ENCODE results near the gene CCT8L2.
"Not testable (repeated sequence)": the region's sequence is repeated elsewhere in the genome, so short reads cannot be mapped to it uniquely, and the experiment has no call there.

Gene CCT8L2

GRCh38 chr22:16604257-16604998, 11.8 kb upstream of the CCT8L2 start:
- not testable (repeated sequence) for H3K27ac ChIP-seq (ENCODE audit: low read depth, low read length); H3K4me3 ChIP-seq (ENCODE audit: low read depth in 1 of 2, low read length in 2 of 2); H3K4me1 ChIP-seq (ENCODE audit: insufficient read depth, low read length); H3K9me3 ChIP-seq (ENCODE audit: low read length); H3K9ac ChIP-seq (ENCODE audit: low read length); H3K36me3 ChIP-seq (ENCODE audit: insufficient read depth, low read length)
- H3K27me3 ChIP-seq (ENCODE audit: control insufficient read depth in 1 of 2, insufficient read depth in 2 of 2, low read length in 2 of 2) = peaks cover 4 to 13% of the 10 kb centered on the region in 2 donors

- not testable (repeated sequence) for H3K4me3 ChIP-seq (ENCODE audit: low read depth in 1 of 2, low read length in 2 of 2); H3K4me1 ChIP-seq (ENCODE audit: insufficient read depth, low read length); H3K27me3 ChIP-seq (ENCODE audit: control insufficient read depth in 1 of 2, insufficient read depth in 2 of 2, low read length in 2 of 2)
Measured at GRCh38 chr22:16603770-16604242, 11.2 kb upstream of the CCT8L2 start.

GRCh38 chr22:16603448-16603768, 10.8 kb upstream of the CCT8L2 start:
- no peak overlapping the region for H3K9ac ChIP-seq (ENCODE audit: low read length)
- H3K9me3 ChIP-seq (ENCODE audit: low read length) = no peaks in the 10 kb centered on the region
- H3K27ac ChIP-seq (ENCODE audit: low read depth, low read length) = no peak overlapping the region
- H3K27me3 ChIP-seq (ENCODE audit: control insufficient read depth in 1 of 2, insufficient read depth in 2 of 2, low read length in 2 of 2) = peaks cover 4 to 9% of the 10 kb centered on the region in 2 donors
- no peaks in the 10 kb centered on the region for H3K4me1 ChIP-seq (ENCODE audit: insufficient read depth, low read length)
- H3K36me3 ChIP-seq (ENCODE audit: insufficient read depth, low read length) = no peaks in the 10 kb centered on the region
- H3K4me3 ChIP-seq (ENCODE audit: low read depth in 1 of 2, low read length in 2 of 2) = no peak overlapping the region

More at GRCh38 chr22:16603770-16604242, 11.2 kb upstream of the CCT8L2 start:
- not testable (repeated sequence) for H3K27ac ChIP-seq (ENCODE audit: low read depth, low read length); H3K36me3 ChIP-seq (ENCODE audit: insufficient read depth, low read length); H3K9ac ChIP-seq (ENCODE audit: low read length); H3K9me3 ChIP-seq (ENCODE audit: low read length)

GRCh38 chr22:16602728-16603447, 10.3 kb upstream of the CCT8L2 start:
- not testable (repeated sequence) for H3K9me3 ChIP-seq (ENCODE audit: low read length); H3K9ac ChIP-seq (ENCODE audit: low read length); H3K27ac ChIP-seq (ENCODE audit: low read depth, low read length); H3K27me3 ChIP-seq (ENCODE audit: control insufficient read depth in 1 of 2, insufficient read depth in 2 of 2, low read length in 2 of 2); H3K4me1 ChIP-seq (ENCODE audit: insufficient read depth, low read length); H3K36me3 ChIP-seq (ENCODE audit: insufficient read depth, low read length)
- peak overlapping the region; percentile 32 to 38 for H3K4me3 ChIP-seq (ENCODE audit: low read depth in 1 of 2, low read length in 2 of 2)

- not testable (repeated sequence) for H3K36me3 ChIP-seq (ENCODE audit: insufficient read depth, low read length); H3K9me3 ChIP-seq (ENCODE audit: low read length); H3K9ac ChIP-seq (ENCODE audit: low read length); H3K27ac ChIP-seq (ENCODE audit: low read depth, low read length); H3K4me1 ChIP-seq (ENCODE audit: insufficient read depth, low read length); H3K27me3 ChIP-seq (ENCODE audit: control insufficient read depth in 1 of 2, insufficient read depth in 2 of 2, low read length in 2 of 2)
- H3K4me3 ChIP-seq (ENCODE audit: low read depth in 1 of 2, low read length in 2 of 2) = peak overlapping the region; percentile 32 to 38
Measured at GRCh38 chr22:16602224-16602727, 9.7 kb upstream of the CCT8L2 start.

GRCh38 chr22:16601437-16602223, 9.0 kb upstream of the CCT8L2 start:
- Histone ChIP-seq H3K4me1 (ENCODE audit: insufficient read depth, low read length) (no peaks in the 10 kb centered on the region), H3K9me3 (ENCODE audit: low read length) (no peaks in the 10 kb centered on the region), H3K27me3 (ENCODE audit: control insufficient read depth in 1 of 2, insufficient read depth in 2 of 2, low read length in 2 of 2) (peaks cover 4 to 9% of the 10 kb centered on the region in 2 donors), H3K27ac (ENCODE audit: low read depth, low read length) (no peak overlapping the region), H3K36me3 (ENCODE audit: insufficient read depth, low read length) (no peaks in the 10 kb centered on the region), H3K9ac (ENCODE audit: low read length) (no peak overlapping the region), H3K4me3 (ENCODE audit: low read depth in 1 of 2, low read length in 2 of 2) (peak overlapping the region in 1 of 2 donors; percentile 38)

- H3K4me1 ChIP-seq (ENCODE audit: insufficient read depth, low read length); H3K9me3 ChIP-seq (ENCODE audit: low read length); H3K27ac ChIP-seq (ENCODE audit: low read depth, low read length); H3K9ac ChIP-seq (ENCODE audit: low read length); H3K27me3 ChIP-seq (ENCODE audit: control insufficient read depth in 1 of 2, insufficient read depth in 2 of 2, low read length in 2 of 2); H3K36me3 ChIP-seq (ENCODE audit: insufficient read depth, low read length); H3K4me3 ChIP-seq (ENCODE audit: low read depth in 1 of 2, low read length in 2 of 2): not testable (repeated sequence)
Measured at GRCh38 chr22:16600644-16601436, 8.2 kb upstream of the CCT8L2 start.

GRCh38 chr22:16599648-16600047, 7.0 kb upstream of the CCT8L2 start:
- not testable (repeated sequence) for H3K36me3 ChIP-seq (ENCODE audit: insufficient read depth, low read length); H3K4me1 ChIP-seq (ENCODE audit: insufficient read depth, low read length); H3K27me3 ChIP-seq (ENCODE audit: control insufficient read depth in 1 of 2, insufficient read depth in 2 of 2, low read length in 2 of 2); H3K9ac ChIP-seq (ENCODE audit: low read length); H3K9me3 ChIP-seq (ENCODE audit: low read length); H3K27ac ChIP-seq (ENCODE audit: low read depth, low read length); H3K4me3 ChIP-seq (ENCODE audit: low read depth in 1 of 2, low read length in 2 of 2)

- not testable (repeated sequence) for H3K4me3 ChIP-seq (ENCODE audit: low read depth in 1 of 2, low read length in 2 of 2); H3K9ac ChIP-seq (ENCODE audit: low read length); H3K9me3 ChIP-seq (ENCODE audit: low read length); H3K36me3 ChIP-seq (ENCODE audit: insufficient read depth, low read length); H3K27ac ChIP-seq (ENCODE audit: low read depth, low read length); H3K4me1 ChIP-seq (ENCODE audit: insufficient read depth, low read length); H3K27me3 ChIP-seq (ENCODE audit: control insufficient read depth in 1 of 2, insufficient read depth in 2 of 2, low read length in 2 of 2)
Measured at GRCh38 chr22:16595251-16595650, 2.6 kb upstream of the CCT8L2 start.

- Histone ChIP-seq H3K4me3 (ENCODE audit: low read depth in 1 of 2, low read length in 2 of 2) (no peak overlapping the region), H3K4me1 (ENCODE audit: insufficient read depth, low read length) (no peaks in the 10 kb centered on the region), H3K9me3 (ENCODE audit: low read length) (no peaks in the 10 kb centered on the region)
Measured at GRCh38 chr22:16594026-16594425, 1.4 kb upstream of the CCT8L2 start.

GRCh38 chr22:16592231-16592630, 379 bp downstream of the CCT8L2 start:
- H3K9me3 ChIP-seq (ENCODE audit: low read length); H3K4me3 ChIP-seq (ENCODE audit: low read depth in 1 of 2, low read length in 2 of 2); H3K9ac ChIP-seq (ENCODE audit: low read length); H3K36me3 ChIP-seq (ENCODE audit: insufficient read depth, low read length); H3K27ac ChIP-seq (ENCODE audit: low read depth, low read length); H3K4me1 ChIP-seq (ENCODE audit: insufficient read depth, low read length); H3K27me3 ChIP-seq (ENCODE audit: control insufficient read depth in 1 of 2, insufficient read depth in 2 of 2, low read length in 2 of 2): not testable (repeated sequence)

More at GRCh38 chr22:16594026-16594425, 1.4 kb upstream of the CCT8L2 start:
- Histone ChIP-seq H3K27ac (ENCODE audit: low read depth, low read length) (no peak overlapping the region), H3K27me3 (ENCODE audit: control insufficient read depth in 1 of 2, insufficient read depth in 2 of 2, low read length in 2 of 2) (no peaks in the 10 kb centered on the region), H3K9ac (ENCODE audit: low read length) (no peak overlapping the region), H3K36me3 (ENCODE audit: insufficient read depth, low read length) (no peaks in the 10 kb centered on the region)

All from muscle layer of colon (tissue), 2 donors.